HG03135 (cell line): ENCODE data around the gene NABP1.

Experiments
- ATAC-seq: cut with Tn5 transposase; IDR thresholded peaks from one replicate; pipeline ENCODE4 v1.9.1; 2021; ENCODE audit warnings: mild to moderate bottlenecking, moderate library complexity; ENCODE audit not compliant: unreplicated experiment

NABP1 gene

GRCh38 chr2:191646163-191646902 lies 31.6 kb upstream of the NABP1 start:
- no peak for ATAC-seq

DNA sequence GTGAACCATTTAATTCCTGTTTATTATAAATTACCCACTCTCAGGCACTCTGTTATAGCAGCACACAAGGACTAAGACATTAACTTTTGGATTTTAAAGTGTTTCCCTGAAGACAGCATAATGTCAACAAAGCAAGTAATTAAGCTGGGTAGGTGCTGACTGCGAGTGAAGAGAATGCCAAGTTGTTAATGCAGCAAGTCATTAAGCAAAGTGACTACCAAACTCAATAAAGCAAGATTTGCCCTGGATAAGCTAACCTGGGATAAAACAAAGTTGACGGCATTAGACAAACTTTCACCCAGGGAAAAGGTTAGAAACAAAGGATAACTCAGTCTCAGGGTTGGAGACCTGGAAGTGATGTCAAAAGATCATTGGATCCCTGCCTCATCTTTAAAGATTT lies 28.4 kb upstream of the NABP1 start:
- no peak for ATAC-seq

- ATAC-seq, result peak; percentile 98
Observed at GRCh38 chr2:191650896-191651773, 26.8 kb upstream of the NABP1 start.

DNA sequence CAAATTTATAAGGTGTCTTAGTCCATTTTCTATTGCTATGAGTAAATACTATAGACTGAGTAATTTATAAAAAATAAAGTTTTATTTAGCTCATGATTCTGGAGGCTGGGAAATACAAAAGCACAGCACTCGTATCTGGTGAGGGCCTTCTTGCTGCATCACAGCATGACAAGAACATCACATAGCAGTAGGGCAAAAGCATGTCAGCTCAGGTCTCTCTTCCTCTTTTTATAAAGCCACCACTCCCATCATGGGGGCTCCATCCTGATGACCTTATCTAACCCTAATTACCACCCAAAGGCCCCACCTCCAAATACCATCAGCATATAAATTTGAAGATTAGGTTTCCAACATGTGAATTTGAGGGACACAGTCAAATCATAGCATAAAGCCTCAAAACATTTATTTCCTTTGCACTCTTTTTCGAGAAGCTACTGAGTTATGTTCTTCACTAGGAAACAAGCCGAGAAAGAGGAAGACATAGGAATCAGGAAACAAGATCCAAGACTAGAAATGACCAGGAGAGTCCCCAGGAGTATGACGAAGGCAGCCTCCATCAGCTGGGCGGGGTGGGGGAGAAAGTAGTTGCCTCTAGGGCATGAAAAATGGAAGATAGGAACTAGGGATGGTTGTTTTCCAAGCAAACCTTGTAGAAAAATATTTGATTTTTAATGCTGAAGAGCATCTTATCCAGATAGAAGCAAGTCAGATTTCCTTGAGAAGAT lies 24.1 kb upstream of the NABP1 start:
- ATAC-seq, result no peak

GRCh38 chr2:191656391-191656790 lies 21.5 kb upstream of the NABP1 start:
- ATAC-seq, result no peak

DNA sequence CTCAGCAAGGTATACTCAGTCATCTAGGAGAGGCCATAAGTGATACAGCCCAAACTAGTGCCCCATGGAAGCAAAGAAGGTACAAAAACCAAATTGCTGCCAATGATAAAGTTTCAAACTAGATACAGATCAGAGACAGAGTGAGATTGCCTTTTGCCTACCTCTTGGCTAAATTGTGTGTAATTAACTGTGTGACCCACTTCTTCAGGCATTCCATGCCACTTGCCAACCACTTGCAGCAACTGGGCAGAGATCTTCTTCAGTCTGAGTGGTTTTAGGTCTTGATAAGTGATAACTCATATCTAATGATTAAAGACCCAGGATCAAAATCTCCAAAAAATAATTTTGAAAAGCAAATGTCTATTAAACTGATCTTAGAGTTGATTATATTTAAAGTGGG lies 21.1 kb upstream of the NABP1 start:
- no peak for ATAC-seq

- ATAC-seq, result no peak
Observed at GRCh38 chr2:191657977-191658376, 20.0 kb upstream of the NABP1 start.

DNA sequence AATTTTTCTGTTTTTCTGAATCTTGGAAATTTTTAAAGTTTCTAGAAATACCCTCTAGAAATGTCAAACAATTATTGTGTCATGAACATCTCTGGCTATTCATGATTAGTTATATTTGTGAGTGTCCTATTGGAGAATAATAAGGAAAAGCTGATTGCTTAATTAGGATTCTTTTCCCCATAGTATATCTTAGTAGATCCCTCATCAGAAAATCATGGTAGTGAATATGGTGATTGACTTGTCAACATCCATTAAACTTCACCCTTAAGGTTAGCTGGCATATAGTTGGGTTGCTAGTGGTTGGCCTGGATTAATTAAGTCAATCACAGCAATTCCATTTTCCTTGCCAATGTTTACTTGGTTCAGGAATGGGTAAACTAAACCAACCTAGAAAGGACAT lies 18.7 kb upstream of the NABP1 start:
- no peak for ATAC-seq

- ATAC-seq, result no peak
Observed at GRCh38 chr2:191660575-191660974, 17.4 kb upstream of the NABP1 start.

- ATAC-seq, result no peak
Observed at GRCh38 chr2:191661097-191661924, 16.6 kb upstream of the NABP1 start.

GRCh38 chr2:191664823-191665677 lies 12.9 kb upstream of the NABP1 start:
- ATAC-seq, result no peak

- no peak for ATAC-seq
Observed at GRCh38 chr2:191666226-191666625, 11.7 kb upstream of the NABP1 start.

DNA sequence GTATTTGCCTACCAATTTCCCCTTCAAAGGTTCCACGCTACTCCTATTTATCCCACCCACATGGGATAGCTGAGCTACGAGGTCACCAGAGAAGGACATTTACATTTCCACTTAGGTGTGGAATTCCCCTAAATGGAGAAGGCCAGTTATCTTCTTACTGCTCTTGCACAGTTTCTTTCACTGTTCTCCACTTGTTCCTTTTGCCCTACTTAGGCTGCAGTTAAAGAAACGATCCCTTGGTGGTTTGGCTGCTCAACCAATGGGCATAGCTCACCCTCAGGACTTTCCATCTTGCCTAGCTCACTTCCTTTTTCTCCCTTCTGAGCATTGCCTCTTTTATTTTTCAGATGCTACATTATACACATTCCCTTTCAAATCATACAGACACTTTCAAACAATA lies 11.2 kb upstream of the NABP1 start:
- peak; percentile 70 for ATAC-seq

DNA sequence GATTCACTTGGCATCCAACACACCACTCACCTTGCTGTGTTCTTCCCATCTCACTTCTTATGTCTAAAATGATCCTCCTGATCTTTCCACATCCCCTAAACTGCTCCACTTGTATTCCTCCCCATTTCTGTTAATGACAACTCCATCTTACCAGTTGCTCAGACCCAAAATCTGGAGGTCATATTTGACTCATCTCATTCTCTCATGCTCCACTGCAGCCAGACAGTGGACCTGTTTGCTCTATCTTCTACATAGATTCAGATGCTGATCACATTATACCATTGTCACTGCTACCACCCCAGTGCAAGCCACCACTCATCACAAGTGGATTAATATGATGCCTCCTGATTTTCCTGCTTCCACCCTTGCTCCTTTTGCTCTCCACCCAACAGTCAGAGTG lies 7.9 kb upstream of the NABP1 start:
- ATAC-seq, result peak; percentile 60

- ATAC-seq, result no peak
Observed at GRCh38 chr2:191670787-191671186, 7.1 kb upstream of the NABP1 start.

GRCh38 chr2:191675807-191676721 lies 1.9 kb upstream of the NABP1 start:
- ATAC-seq, result peak; percentile 58

- peak; percentile 37 for ATAC-seq
Observed at GRCh38 chr2:191676790-191677645, 918 bp upstream of the NABP1 start.
